Activated gamma-delta T cell treated with anti-CD3 and anti-CD28 coated beads, Interleukin-2, amount 50 U/mL, for 16 hours (primary cell): Measurements from ENCODE around the gene ZNF212.
"Not testable (repeated sequence)": the region's sequence is repeated elsewhere in the genome, so short reads cannot be mapped to it uniquely, and the experiment has no call there.

Experiments
- DNase-seq: peaks from one replicate; pipeline ENCODE4 v3.0.0-alpha.2; 2020; ENCODE audit warnings: low read depth

The ZNF212 gene

GRCh38 chr7:149253665-149254064, 14.2 kb downstream of the ZNF212 start:
- DNase-seq: no peak

- DNase-seq: no peak
These were observed 14.9 kb downstream of the ZNF212 start for GRCh38 chr7:149254181-149254858.

- no peak for DNase-seq
These were observed 15.7 kb downstream of the ZNF212 start for GRCh38 chr7:149255174-149255573.

- no peak for DNase-seq
These were observed 17.1 kb downstream of the ZNF212 start for GRCh38 chr7:149256568-149256967.

- DNase-seq: no peak
These were observed 17.7 kb downstream of the ZNF212 start for GRCh38 chr7:149257146-149257545.

- DNase-seq: no peak
These were observed 21.9 kb downstream of the ZNF212 start for GRCh38 chr7:149261316-149261828.

GRCh38 chr7:149261829-149262617, 22.6 kb downstream of the ZNF212 start, which contains the start of gene ZNF783:
Gene ZNF783 (plus strand): TSS chr7:149262196. CDS start chr7:149262334, 138 bp downstream.
- DNase-seq: peak; percentile 73

GRCh38 chr7:149266451-149266850, 27.0 kb downstream of the ZNF212 start:
- DNase-seq: no peak

GRCh38 chr7:149267733-149268132, 28.3 kb downstream of the ZNF212 start:
- DNase-seq: no peak

- not testable (repeated sequence) for DNase-seq
These were observed 35.0 kb downstream of the ZNF212 start for GRCh38 chr7:149274424-149274823.

GRCh38 chr7:149277871-149278270, 38.4 kb downstream of the ZNF212 start:
- no peak for DNase-seq

- DNase-seq: no peak
These were observed 38.9 kb downstream of the ZNF212 start for GRCh38 chr7:149278396-149278795.

- no peak for DNase-seq
These were observed 39.8 kb downstream of the ZNF212 start for GRCh38 chr7:149279111-149279743.

GRCh38 chr7:149280151-149280550, 40.7 kb downstream of the ZNF212 start:
- DNase-seq: no peak

- no peak for DNase-seq
These were observed 41.4 kb downstream of the ZNF212 start for GRCh38 chr7:149280661-149281507.

- DNase-seq: no peak
These were observed 42.3 kb downstream of the ZNF212 start for GRCh38 chr7:149281508-149282330.

- DNase-seq: no peak
These were observed 42.8 kb downstream of the ZNF212 start for GRCh38 chr7:149282331-149282655.

GRCh38 chr7:149283321-149283720, 43.9 kb downstream of the ZNF212 start:
- no peak for DNase-seq

GRCh38 chr7:149284343-149284742, 44.9 kb downstream of the ZNF212 start:
- DNase-seq: no peak

GRCh38 chr7:149284850-149285585, 45.6 kb downstream of the ZNF212 start:
- DNase-seq: peak; percentile 94
